Measurements from ENCODE around the gene C1QTNF8.

DNA sequence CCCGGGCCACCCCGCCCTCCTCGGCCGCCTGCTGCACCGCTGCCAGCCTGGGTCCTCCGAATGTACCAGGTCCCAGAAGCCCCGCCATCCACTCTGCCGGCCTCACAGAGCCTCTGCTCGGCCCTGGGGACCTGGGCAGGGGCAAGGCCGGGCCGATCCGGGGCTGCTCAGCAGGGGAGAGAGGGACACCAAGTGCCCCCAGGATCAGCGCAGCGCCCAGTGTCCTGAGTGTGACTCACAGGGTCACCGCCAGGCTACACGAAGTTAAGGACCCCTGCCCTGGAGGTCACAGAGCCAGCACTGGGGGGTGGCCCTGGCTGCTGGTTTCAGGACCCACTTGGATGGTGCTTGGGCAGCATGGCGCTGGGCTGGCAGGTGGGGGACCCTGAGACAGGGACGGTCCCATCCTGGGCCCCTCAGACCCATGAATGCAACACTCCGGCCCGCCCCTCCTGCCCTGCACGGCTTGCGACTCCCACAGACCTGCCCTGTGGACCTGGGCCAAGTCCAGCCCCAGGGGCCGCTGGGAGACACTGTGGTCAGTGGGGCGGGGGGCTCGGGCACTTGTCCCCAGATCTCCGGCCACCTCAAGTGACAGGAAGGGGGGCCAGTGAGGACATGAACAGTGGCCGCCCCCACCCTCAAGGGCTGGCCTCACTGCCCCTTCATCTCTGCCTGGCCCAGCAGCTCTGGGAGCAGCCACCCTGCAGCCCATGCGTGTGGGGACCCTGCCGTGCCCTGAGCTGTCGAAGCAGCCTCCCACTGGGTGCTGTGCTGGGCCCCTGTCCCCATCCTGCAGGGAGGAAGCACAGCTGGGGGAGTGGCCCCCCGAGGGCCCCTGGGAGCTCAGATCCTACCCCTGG, 46.7 kb downstream of the C1QTNF8 start:
- TF ChIP-seq EZH2 (IDR thresholded peaks at IDR 0.05; ENCODE audit: insufficient read depth, poor library complexity, severe bottlenecking) (no peak), EZH2phosphoT487 (IDR thresholded peaks at IDR 0.05; ENCODE audit: insufficient read depth, low read depth) (no peak)

All from GM23248 (cell line).